ENCODE results near the gene PVALEF.

DNA sequence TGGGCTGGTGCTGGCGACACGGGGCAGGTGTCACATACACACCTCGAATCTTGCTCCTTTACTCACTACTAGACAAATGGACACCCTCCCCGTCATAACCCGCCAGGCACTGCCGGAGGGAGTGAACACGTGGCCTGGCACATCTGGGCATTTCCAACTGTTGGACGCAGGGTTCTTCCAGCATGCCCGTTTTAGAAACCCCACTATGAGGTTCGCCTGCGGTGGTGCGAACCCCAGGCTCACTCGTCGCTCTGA, 64.3 kb downstream of the PVALEF start:
- TF ChIP-seq, protein P1, sequence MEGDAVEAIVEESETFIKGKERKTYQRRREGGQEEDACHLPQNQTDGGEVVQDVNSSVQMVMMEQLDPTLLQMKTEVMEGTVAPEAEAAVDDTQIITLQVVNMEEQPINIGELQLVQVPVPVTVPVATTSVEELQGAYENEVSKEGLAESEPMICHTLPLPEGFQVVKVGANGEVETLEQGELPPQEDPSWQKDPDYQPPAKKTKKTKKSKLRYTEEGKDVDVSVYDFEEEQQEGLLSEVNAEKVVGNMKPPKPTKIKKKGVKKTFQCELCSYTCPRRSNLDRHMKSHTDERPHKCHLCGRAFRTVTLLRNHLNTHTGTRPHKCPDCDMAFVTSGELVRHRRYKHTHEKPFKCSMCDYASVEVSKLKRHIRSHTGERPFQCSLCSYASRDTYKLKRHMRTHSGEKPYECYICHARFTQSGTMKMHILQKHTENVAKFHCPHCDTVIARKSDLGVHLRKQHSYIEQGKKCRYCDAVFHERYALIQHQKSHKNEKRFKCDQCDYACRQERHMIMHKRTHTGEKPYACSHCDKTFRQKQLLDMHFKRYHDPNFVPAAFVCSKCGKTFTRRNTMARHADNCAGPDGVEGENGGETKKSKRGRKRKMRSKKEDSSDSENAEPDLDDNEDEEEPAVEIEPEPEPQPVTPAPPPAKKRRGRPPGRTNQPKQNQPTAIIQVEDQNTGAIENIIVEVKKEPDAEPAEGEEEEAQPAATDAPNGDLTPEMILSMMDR (IDR thresholded peaks at IDR 0.05): no peak
- no peak for TF ChIP-seq POLR2A (IDR thresholded peaks at IDR 0.05)
